GM10266 (cell line): Measurements from ENCODE around the gene GFPT2.

Experiments
- DNase-seq: peaks from one replicate; pipeline ENCODE4 v3.0.0; 2012; ENCODE audit errors: extremely low spot score
- CTCF ChIP-seq: IDR thresholded peaks from 2 replicates; pipeline ENCODE4 v1.5.1; 2012; ENCODE audit warnings: mild to moderate bottlenecking, low read depth; ENCODE audit not compliant: control insufficient read depth, insufficient read depth; ENCODE audit errors: missing control alignments

Gene GFPT2

GRCh38 chr5:180251141-180251540 lies 102.0 kb downstream of the GFPT2 start:
- no peak for TF ChIP-seq CTCF
- DNase-seq, result no peak
